Right forelimb (tissue), 1 donor: Measurements from ENCODE around the gene OR51V1.
"Not testable (repeated sequence)": the region's sequence is repeated elsewhere in the genome, so short reads cannot be mapped to it uniquely, and the experiment has no call there.

Experiments used
- DNase-seq: peaks from one replicate; pipeline ENCODE4 v3.0.0-alpha.2; 2018

OR51V1 gene

DNA sequence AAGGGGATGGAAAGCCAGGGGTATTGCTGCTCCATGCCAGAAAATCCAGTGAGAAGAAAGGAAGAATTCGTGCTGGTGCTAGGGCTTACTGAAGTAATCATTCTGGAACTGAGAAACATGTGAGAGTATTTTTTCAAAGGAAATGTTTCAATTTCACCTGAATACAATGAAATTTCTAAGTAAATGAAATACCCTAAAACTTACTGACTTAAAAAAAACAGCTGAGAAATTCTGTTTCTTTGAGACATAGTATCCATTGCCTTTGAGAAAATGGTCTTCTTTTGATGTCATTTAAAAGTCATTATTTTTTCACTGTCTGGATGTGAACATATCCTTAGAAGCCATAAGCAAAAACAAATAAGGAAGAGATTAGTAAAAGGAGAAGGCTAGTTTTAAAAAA is at the start of gene OR51V1:
TSS of gene OR51V1 (minus strand) at position 101 of the 400 bp plus-strand sequence. CDS start at position 101, 0 bp downstream.
- no peak for DNase-seq

GRCh38 chr11:5249807-5250396 is 49.4 kb upstream of the OR51V1 start, which contains the start of gene HBG1:
Gene HBG1 (minus strand): TSS chr11:5249857. CDS start chr11:5249804, 53 bp downstream.
- DNase-seq: not testable (repeated sequence)

DNA sequence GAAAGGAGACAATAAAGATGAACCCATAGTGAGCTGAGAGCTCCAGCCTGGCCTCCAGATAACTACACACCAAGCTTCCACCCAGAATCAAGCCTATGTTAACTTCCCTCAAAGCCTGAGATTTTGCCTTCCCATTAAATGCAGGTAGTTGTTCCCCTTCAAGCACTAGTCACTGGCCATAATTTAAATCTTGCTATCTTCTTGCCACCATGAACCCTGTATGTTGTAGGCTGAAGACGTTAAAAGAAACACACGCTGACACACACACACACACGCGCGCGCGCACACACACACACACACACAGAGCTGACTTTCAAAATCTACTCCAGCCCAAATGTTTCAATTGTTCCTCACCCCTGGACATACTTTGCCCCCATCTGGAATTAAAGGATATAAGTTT is 48.0 kb upstream of the OR51V1 start:
- not testable (repeated sequence) for DNase-seq

DNA sequence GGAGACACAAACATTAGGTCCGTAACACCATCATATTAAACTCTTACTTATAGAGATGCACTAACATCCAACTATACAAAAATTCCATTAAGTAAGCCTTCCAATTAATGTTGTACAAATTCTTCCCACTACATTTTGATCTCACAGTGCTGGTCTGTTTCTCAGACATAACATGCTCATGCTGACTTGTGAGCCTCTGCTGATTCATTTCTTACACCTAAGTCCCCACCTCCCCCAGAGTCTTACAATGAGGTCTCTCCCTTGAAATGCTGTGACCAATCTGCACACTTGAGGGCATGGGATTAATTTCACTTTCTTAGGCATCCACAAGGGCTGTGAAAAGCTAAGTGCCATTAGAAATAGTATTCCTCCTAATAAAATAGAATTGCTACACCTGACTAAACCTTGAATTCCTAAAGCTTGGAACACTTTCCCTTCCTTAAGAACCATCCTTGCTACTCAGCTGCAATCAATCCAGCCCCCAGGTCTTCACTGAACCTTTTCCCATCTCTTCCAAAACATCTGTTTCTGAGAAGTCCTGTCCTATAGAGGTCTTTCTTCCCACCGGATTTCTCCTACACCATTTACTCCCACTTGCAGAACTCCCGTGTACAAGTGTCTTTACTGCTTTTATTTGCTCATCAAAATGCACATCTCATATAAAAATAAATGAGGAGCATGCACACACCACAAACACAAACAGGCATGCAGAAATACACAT is 47.1 kb upstream of the OR51V1 start:
- DNase-seq: no peak

DNA sequence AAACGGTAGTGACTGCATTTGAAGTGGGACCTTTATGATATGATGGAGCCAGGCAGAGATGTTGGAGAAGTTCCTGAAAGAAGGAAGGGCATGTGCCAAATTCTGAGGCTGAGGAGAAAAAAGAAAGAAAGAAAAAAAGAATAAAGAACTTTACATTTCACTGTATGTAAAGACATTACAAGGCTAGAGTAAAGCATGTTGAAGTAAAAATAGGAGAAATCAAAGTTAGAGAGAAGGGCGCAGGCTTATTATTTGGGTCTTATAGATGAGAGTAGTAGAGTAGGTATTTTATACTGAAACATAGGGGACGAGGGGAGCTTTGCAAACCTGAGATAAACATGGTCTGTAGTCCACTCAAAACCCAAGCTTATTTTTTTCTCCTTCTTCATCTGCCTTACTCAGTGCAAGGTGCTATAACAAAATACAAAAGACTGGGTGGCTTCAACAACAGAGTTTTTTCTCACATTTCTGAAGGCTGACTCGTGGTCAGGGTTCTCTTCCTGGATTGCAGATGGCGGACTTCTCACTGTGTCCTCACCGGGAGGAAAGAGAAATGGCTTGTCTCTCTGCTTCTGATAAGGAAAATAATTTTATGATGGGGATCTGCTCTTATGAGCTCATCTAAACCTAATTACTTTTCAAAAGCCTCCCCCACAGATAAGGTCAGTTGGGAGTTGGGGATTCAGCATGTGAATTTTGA is 46.4 kb upstream of the OR51V1 start:
- no peak for DNase-seq

DNA sequence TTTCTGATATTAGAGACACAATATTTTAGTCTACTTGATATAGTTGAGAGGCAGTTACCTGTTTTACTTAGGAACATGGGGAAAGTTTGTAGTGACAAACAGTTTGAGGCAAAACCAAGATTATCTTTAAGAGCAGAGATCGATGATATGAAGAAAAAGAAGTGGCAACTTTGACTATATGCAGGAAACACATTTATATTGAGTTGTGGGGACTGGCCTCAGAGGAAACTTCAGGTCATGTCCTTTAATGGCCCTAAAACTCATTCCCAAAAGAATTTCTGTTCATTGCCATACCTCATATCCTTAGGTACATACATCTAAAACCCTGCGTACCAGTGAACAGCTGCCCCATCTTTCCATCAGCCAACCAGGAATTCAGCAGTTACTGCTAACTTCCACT is 44.7 kb upstream of the OR51V1 start:
- no peak for DNase-seq

- no peak for DNase-seq
These were observed 43.3 kb upstream of the OR51V1 start for GRCh38 chr11:5243816-5244180.

DNA sequence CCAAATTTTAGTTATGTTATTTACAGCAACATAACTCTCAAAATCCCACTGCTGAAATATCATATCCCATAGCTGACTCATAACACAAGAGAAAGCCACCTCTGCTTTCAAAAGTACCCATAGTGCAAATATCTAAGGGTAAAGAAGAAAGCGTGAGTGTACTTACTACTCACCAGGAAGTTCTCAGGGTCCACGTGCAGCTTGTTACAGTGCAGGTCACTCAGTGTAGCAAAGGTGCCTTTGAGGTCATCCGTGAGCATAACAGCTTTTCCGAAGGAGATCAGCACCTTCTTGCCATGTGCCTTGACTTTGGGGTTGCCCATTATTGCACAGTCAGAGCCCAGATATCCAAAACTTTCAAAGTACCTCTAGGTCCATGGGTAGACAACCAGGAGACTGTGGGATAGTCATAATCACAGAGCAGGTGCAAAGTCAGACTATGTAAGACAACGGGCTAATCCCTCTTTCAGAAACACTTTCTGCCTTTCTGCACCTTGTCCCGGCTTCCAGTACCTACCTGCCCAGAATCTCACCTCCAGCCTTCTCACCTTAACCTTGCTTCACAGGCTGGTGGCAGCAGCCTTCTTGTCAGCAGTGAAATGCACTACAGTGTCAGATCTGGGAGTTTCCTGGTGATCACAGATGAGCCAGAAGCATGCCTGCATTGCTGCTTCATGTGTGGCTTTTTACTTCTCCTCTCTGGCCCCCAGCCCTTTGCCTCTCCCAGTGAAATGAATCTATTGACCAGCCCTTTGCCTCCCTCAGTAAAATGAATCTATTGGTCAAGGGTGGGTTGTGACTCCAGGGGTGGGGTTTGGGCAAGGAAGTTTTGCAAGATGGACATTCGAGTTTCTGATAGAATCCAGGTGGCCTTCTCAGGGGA is 42.7 kb upstream of the OR51V1 start:
- DNase-seq: no peak

- no peak for DNase-seq
These were observed 41.7 kb upstream of the OR51V1 start for GRCh38 chr11:5242208-5242607.

DNA sequence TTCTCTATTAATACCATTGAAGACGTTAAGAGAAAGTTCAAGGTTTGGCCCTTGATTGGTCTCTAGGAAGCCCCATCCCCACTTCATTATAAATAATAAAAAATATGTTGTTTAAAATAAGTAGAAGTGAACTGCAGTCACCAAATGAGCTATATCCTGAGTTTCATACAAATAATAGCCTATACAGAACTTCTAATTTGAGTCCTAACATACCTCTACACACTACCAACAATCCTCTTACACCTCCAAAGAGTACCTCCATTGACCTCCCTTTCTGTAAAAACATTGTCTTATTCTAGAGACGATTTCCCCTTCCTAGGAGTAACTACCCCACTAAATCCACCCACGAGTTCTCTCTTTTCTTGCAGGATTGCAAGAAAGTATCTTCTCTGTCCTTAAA is 41.0 kb upstream of the OR51V1 start:
- no peak for DNase-seq

DNA sequence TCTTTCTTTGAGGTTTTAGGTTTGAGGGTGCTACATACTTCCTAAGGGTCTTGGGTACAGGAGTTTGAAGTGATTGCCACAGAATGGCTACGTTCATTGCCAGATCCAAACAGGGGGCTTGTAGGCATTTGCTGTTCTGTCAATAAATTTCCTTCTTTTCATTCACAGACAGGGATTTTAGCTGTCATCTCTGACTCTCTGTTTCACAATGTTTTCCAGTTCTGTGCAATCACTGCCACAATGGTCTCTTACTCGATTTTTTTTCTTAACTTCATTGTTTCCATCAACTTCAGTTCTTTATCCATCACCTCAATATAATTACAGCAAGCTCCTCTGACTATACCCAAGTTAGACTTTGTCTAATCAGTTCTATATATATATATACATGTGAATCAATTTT is 40.0 kb upstream of the OR51V1 start:
- no peak for DNase-seq

- DNase-seq: no peak
These were observed 39.6 kb upstream of the OR51V1 start for GRCh38 chr11:5240056-5240455.

DNA sequence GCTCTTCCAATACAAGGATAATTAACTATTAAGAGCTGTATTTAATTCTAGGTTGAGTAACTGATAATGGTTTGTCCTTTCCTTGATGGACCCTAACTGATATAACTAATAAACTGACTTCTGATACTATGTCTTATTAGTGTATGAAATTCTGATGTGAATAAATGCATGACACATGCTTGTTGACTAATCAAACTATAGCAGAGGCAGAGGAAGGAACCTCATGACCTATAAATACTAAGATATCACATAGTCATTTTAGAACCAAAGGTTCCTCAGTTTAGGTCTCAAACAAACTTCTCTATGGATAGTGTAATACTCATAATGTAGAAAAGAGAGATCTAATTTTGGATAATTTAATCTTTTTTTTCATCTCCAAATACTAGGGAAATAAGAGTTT is 38.6 kb upstream of the OR51V1 start:
- DNase-seq: no peak

DNA sequence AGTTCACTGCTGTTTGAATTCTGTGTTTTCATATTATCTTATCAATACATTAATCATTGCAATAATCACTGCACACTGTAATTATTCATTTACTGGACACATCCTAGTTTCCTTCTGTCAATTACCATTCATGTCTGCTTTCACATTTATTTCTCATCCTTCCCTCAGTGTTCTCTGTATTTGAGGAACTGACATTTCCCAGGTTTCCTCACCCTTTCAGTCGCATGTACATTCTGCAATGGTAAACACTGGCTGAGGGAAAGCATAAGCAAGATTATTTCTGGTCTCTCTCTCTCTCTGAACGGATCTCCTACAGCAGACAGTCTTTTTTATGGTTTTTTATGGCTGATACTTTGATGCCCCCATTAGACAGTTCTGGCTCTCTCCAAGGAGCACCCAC is 38.0 kb upstream of the OR51V1 start:
- DNase-seq: no peak

DNA sequence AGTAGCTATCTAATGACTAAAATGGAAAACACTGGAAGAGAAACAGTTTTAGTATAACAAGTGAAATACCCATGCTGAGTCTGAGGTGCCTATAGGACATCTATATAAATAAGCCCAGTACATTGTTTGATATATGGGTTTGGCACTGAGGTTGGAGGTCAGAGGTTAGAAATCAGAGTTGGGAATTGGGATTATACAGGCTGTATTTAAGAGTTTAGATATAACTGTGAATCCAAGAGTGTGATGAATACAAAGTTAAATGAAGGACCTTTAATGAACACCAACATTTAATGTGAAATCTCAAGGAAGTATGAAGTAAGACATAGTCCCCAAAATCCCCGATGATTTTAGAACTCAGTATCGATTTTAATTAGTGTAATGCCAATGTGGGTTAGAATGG is 36.9 kb upstream of the OR51V1 start:
- DNase-seq: no peak

DNA sequence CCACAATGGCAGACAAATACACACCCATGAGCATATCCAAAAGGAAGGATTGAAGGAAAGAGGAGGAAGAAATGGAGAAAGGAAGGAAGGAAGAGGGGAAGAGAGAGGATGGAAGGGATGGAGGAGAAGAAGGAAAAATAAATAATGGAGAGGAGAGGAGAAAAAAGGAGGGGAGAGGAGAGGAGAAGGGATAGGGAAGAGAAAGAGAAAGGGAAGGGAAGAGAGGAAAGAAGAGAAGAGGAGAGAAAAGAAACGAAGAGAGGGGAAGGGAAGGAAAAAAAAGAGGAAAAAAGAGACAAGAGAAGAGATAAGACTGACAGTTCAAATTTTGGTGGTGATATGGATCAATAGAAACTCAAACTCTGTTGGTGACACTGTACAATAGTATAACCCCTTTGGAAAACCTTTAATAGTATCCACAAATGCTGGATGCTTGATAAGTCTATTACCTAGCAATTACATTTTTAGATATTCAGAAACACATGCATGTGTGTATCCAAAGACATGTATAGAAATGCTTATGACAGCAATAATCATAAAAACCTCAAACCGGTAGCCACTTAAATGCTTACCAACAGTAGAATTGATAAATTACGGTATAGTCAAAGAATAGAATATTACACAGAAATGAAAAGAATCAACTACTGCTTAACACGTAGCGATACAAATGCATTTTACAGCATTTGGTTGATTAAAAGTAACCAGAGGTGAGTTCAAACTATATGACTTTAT is 35.0 kb upstream of the OR51V1 start:
- DNase-seq: no peak

- DNase-seq: no peak
These were observed 33.9 kb upstream of the OR51V1 start, which contains the start of gene HBD for GRCh38 chr11:5234381-5234834. Gene HBD (minus strand): TSS chr11:5234483. CDS start chr11:5234433, 50 bp downstream.

GRCh38 chr11:5233307-5233706 is 32.8 kb upstream of the OR51V1 start:
- DNase-seq: no peak

GRCh38 chr11:5232821-5233220 is 32.3 kb upstream of the OR51V1 start:
- no peak for DNase-seq

DNA sequence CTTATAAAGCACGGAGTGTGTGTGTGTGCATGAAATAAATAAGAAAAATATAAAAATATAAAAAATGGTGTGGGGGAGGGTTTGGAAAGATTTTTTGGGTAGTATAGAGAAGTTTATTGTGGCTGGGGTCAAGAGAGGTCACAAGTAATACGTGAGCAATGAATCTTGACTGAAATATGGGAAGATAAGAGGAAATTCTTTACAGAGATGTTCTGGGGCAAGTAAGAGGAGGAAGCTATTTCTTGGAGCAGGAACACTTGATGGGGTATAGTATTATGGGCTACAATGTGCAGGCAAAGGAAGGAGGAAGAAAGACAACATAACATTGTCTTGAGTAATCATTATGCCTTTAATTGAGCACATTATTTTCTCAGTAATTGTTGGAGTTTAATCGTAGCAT is 31.7 kb upstream of the OR51V1 start:
- no peak for DNase-seq

DNA sequence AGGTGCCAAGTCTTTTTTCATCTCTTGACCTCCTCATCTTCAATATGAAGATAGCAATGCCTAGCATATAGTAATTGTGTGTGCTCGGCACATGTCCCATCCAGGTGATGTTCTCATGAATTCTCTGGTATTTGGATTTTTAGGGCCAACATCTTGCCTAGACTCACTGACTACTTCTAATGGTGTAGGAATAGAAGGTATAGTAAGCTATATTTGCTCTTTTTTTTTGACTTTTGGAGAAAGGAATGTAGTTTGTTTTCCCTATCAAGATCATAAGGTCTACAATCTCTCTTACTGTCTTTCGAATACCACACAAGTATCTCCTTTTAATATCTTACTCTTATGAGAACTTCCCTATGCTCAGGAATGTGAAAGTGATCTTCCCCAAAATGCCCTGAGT is 30.6 kb upstream of the OR51V1 start:
- DNase-seq: no peak

- DNase-seq: no peak
These were observed 29.8 kb upstream of the OR51V1 start for GRCh38 chr11:5230266-5230665.
